Small intestine (tissue), 7 donors: Measurements from ENCODE around the gene SPECC1. TPM values are rescaled to one million over a fixed set of nuclear protein-coding genes. Genes with fewer than 3 reads are reported as not detected.

Source experiments
- DNase-seq, 2 donors: peaks; one replicate each; pipeline versions ENCODE4 v3.0.0 to v3.0.0-alpha.2; 2013
- FAIRE-seq: peaks from 2 replicates; lab custom pipeline; 2012; peaks lifted over from hg19 to GRCh38; lab: Jason Lieb, UNC
- H3K27ac ChIP-seq, 3 donors: one replicate each; pipeline ENCODE4 v1.5.1; 2013; ENCODE audit warnings: low read length in 2 of 3, mild to moderate bottlenecking in 2 of 3, control low read depth in 1 of 3, inconsistent platforms in 1 of 3, low read depth in 1 of 3, moderate library complexity in 1 of 3
- H3K27me3 ChIP-seq, 3 donors: one replicate each; pipeline ENCODE4 v1.6.1; 2013; ENCODE audit warnings: low read length in 3 of 3, inconsistent platforms in 1 of 3; ENCODE audit not compliant: control insufficient read depth in 3 of 3, insufficient read depth in 3 of 3
- H3K36me3 ChIP-seq, 3 donors: one replicate each; pipeline ENCODE4 v1.6.1; 2013; ENCODE audit warnings: low read length in 3 of 3, inconsistent platforms in 1 of 3, low read depth in 1 of 3, mild to moderate bottlenecking in 1 of 3, moderate library complexity in 1 of 3; ENCODE audit not compliant: control insufficient read depth in 3 of 3, insufficient read depth in 2 of 3
- H3K4me1 ChIP-seq, 3 donors: one replicate each; pipeline ENCODE4 v1.6.1; 2013; ENCODE audit warnings: low read length in 2 of 3, inconsistent platforms in 1 of 3, low read depth in 1 of 3, mild to moderate bottlenecking in 1 of 3, moderate library complexity in 1 of 3; ENCODE audit not compliant: control insufficient read depth in 3 of 3, insufficient read depth in 2 of 3
- H3K4me3 ChIP-seq, 3 donors: one replicate each; pipeline ENCODE4 v1.5.1; 2013; ENCODE audit warnings: low read length in 3 of 3, control low read depth in 1 of 3, inconsistent platforms in 1 of 3, low read depth in 1 of 3, mild to moderate bottlenecking in 1 of 3, moderate library complexity in 1 of 3
- H3K9me3 ChIP-seq, 2 donors: one replicate each; pipeline ENCODE4 v1.6.1; 2013; ENCODE audit warnings: low read depth in 1 of 2, low read length in 1 of 2; ENCODE audit not compliant: control insufficient read depth in 2 of 2, insufficient read depth in 1 of 2
- WGBS, 3 donors: extraction: QIAGEN DNeasy Blood & Tissue Kit; methylation state at CpG; one replicate each; pipeline ENCODE4 v1.1.7; 2013; 5-methylcytosine and 5-hydroxymethylcytosine counted together
- polyA plus RNA-seq, 4 donors: library from polyadenylated mRNA; stranded (reverse) in 3 of 4; unstranded in 1 of 4; fragments of 200-250 nt in 3 of 4; fragments of 120-200 nt in 1 of 4; gene quantifications; one replicate each; pipeline versions ENCODE4 v1.2.1 to v1.2.3, GENCODE V29; 2013
- donor health status: healthy with polysubstance abuse.
- donor health status: control.
- donor health status: control.
- donor health status: Bipolar disorder and iron deficiency.
- donor health status: healthy.

The SPECC1 gene
- polyA plus RNA-seq, 4 donors: 13.7 to 38.9 (median 32.8) TPM

DNA sequence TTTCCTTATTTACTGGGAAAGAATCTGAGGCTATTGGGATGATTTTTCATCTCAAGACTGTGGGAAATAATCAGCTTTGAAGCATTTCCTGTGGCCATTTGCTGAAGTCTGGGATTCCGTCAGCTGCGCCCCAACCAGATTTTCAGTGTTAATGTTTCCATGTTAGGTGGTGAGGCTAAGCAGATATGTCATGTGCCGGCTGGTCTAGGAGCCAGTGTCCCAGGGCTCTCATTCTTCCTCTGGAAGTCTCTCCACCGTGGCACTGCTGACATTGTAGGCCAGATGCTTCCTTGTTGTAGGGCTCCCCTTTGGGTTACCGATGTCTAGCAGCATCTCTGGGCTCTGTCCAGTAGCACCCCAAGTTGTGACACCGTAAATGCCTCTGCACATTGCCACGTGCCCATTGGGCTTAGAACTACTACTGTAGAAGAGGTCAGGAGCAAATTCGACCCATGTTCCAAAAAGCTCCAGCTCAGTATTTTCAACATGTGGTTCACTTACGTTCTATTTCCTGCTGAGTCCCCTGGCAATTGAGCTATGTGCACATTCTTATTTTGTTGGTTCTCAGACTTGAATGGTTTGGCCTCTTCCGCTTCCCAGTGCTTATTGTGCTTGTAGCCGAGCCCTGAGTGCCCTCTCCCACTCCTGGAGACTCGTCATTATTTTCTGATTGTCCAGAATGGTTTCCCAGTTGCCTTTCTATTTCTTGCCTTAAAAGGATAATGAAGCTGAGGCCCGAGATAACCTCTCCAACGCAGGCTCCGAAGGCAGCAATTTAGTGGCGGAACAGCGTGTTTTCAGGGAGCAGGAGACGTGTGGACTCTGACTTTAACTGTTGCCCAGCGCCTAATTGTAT is 82.2 kb downstream of the SPECC1 start:
- FAIRE-seq: no peak
- Histone ChIP-seq H3K4me3 (no peak overlapping the region), H3K27ac (peak overlapping the region in 2 of 3 donors; percentile 58 to 84), H3K36me3 (no peaks in the 10 kb centered on the region), H3K9me3 (no peaks in the 10 kb centered on the region), H3K4me1 (no peaks in the 10 kb centered on the region), H3K27me3 (peaks cover 0 to 12% (median 0%) of the 10 kb centered on the region in 3 donors)
- 61 to 68% (median 62%) methylated on average over 19 of the region's 19 CpGs for WGBS, 3 donors
- no peak for DNase-seq

DNA sequence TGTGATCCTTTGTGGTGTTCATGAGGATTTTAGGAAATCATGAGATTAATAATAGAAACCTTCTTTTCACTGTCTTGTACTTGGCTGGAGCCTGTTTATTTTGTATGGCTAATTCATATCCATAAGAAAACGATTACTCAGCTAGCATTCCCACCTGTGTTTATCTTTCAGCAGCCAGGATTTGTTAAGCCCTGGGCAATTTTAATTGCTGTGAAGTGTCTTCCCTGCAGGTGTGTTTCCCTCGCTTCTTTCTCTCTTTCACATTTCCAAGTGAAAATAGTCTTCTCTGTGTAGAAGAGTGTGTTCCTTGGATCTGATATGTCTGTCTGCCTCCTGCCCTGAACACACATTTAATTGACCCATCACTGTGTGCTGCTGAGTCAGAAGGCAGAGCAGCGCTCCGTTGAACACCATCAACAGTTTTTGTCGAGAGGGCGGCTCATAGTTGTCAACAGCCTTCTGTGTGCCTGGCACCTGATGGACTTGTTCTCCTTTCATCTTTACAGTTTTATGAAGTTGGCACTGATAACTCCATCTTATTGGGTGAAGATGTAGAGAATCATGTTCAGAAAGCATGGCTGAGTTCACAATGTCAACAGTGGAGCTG is 83.2 kb downstream of the SPECC1 start:
- no peaks in the 10 kb centered on the region for H3K4me1 ChIP-seq
- H3K9me3 ChIP-seq: no peaks in the 10 kb centered on the region
- no peak for FAIRE-seq
- 72 to 78% (median 73%) methylated on average over 6 of the region's 6 CpGs for WGBS, 3 donors
- no peak for DNase-seq
- H3K27ac ChIP-seq: peak overlapping the region in 2 of 3 donors; percentile 38 to 84
- no peak overlapping the region for H3K4me3 ChIP-seq
- H3K36me3 ChIP-seq: no peaks in the 10 kb centered on the region
- H3K27me3 ChIP-seq: peaks cover 0 to 9% (median 0%) of the 10 kb centered on the region in 3 donors

GRCh38 chr17:20092973-20093626 is 83.9 kb downstream of the SPECC1 start:
- Histone ChIP-seq H3K27ac (peak overlapping the region in 1 of 3 donors; percentile 84), H3K27me3 (peaks cover 0 to 9% (median 0%) of the 10 kb centered on the region in 3 donors), H3K4me1 (no peaks in the 10 kb centered on the region), H3K4me3 (no peak overlapping the region), H3K36me3 (no peaks in the 10 kb centered on the region), H3K9me3 (no peaks in the 10 kb centered on the region)
- WGBS, 3 donors: 59 to 72% (median 67%) methylated on average over 2 of the region's 2 CpGs
- no peak for FAIRE-seq
- DNase-seq: no peak

GRCh38 chr17:20094777-20095176 is 85.6 kb downstream of the SPECC1 start:
- H3K27ac ChIP-seq: no peak overlapping the region
- H3K4me1 ChIP-seq: no peaks in the 10 kb centered on the region
- H3K27me3 ChIP-seq: peaks cover 0 to 9% (median 0%) of the 10 kb centered on the region in 3 donors
- no peaks in the 10 kb centered on the region for H3K9me3 ChIP-seq
- H3K4me3 ChIP-seq: no peak overlapping the region
- DNase-seq (no peak), FAIRE-seq (no peak)
- no peaks in the 10 kb centered on the region for H3K36me3 ChIP-seq
- WGBS, 3 donors: 35 to 53% (median 46%) methylated on average over 1 of the region's 1 CpG

DNA sequence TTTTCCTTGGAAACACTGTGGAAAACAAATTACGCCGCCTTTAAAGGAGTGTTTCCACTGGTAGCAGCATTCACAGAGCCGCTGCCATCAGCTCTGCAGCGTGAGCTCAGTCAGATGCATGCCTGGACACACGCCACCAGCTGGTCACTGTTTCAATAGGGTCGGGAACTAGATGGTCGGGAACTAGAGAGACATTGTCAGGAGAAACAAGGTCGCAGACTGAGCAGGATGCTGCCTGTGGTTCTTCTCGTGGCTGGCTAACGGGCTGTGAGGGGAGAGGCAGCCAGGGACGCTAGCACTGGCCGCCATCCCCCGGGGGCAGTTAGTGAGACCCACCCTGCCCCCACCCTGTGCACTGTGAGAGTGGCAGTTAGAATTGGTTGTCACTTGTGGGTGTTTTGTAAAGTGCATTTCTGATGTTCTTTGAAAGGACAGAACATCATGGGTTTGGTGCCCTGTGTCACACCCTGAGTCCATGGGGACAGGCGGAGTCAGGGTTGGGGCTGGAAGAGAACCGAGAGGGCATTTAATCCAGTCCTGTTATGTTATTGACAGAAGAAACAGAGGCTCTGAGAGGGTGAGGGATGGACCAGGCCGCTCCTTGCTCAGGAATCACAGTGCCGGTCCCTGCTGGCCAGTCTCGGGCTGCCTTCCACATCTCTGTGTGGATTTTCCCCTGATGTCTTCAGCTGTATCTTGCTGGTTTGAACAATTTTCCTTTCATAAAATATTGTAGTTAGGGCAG is 86.3 kb downstream of the SPECC1 start:
- Histone ChIP-seq H3K4me3 (no peak overlapping the region), H3K27ac (peak overlapping the region in 1 of 3 donors; percentile 37), H3K4me1 (no peaks in the 10 kb centered on the region), H3K27me3 (peaks cover 0 to 9% (median 0%) of the 10 kb centered on the region in 3 donors), H3K36me3 (no peaks in the 10 kb centered on the region), H3K9me3 (no peaks in the 10 kb centered on the region)
- FAIRE-seq (no peak), DNase-seq (peak; percentile 4 to 37)
- 30 to 45% (median 38%) methylated on average over 18 of the region's 18 CpGs for WGBS, 3 donors

GRCh38 chr17:20096430-20096829 is 87.3 kb downstream of the SPECC1 start:
- Histone ChIP-seq H3K4me1 (no peaks in the 10 kb centered on the region), H3K4me3 (no peak overlapping the region), H3K27ac (no peak overlapping the region), H3K36me3 (no peaks in the 10 kb centered on the region), H3K9me3 (no peaks in the 10 kb centered on the region), H3K27me3 (peaks cover 0 to 6% (median 0%) of the 10 kb centered on the region in 3 donors)
- FAIRE-seq (no peak), DNase-seq (no peak)
- 64 to 74% (median 64%) methylated on average over 8 of the region's 8 CpGs for WGBS, 3 donors

GRCh38 chr17:20097330-20097729 is 88.2 kb downstream of the SPECC1 start:
- Histone ChIP-seq H3K4me1 (no peaks in the 10 kb centered on the region), H3K4me3 (no peak overlapping the region), H3K27ac (no peak overlapping the region), H3K36me3 (no peaks in the 10 kb centered on the region), H3K9me3 (no peaks in the 10 kb centered on the region), H3K27me3 (peaks cover 0 to 5% (median 0%) of the 10 kb centered on the region in 3 donors)
- WGBS, 3 donors: 78 to 79% (median 79%) methylated on average over 6 of the region's 6 CpGs
- DNase-seq (no peak), FAIRE-seq (no peak)

GRCh38 chr17:20098314-20098713 is 89.2 kb downstream of the SPECC1 start:
- FAIRE-seq: no peak
- no peak overlapping the region for H3K27ac ChIP-seq

More at GRCh38 chr17:20098314-20098713, 89.2 kb downstream of the SPECC1 start:
- H3K27me3 ChIP-seq: peaks cover 0 to 4% (median 0%) of the 10 kb centered on the region in 3 donors
- 47 to 72% (median 58%) methylated on average over 7 of the region's 7 CpGs for WGBS, 3 donors
- H3K9me3 ChIP-seq: no peaks in the 10 kb centered on the region
- no peak for DNase-seq
- no peak overlapping the region for H3K4me3 ChIP-seq
- no peaks in the 10 kb centered on the region for H3K36me3 ChIP-seq
- no peaks in the 10 kb centered on the region for H3K4me1 ChIP-seq
